ENCODE measurements around the gene CHSY3.

Gene CHSY3

GRCh38 chr5:130099008-130099407 is 194.7 kb downstream of the CHSY3 start:
- Histone ChIP-seq H4K20me1 (ENCODE audit: insufficient read depth) (no peaks in the 10 kb centered on the region), H3K4me1 (ENCODE audit: low read depth, poor library complexity, severe bottlenecking) (peaks cover 27% of the 10 kb centered on the region), H2AFZ (ENCODE audit: low read depth) (no peak overlapping the region), H3K27me3 (ENCODE audit: insufficient read depth, low read depth) (no peaks in the 10 kb centered on the region), H3K4me2 (no peak overlapping the region), H3K36me3 (ENCODE audit: insufficient read depth) (no peaks in the 10 kb centered on the region), H3K79me2 (ENCODE audit: insufficient read depth, low read depth) (no peaks in the 10 kb centered on the region), H3K27ac (no peak overlapping the region), H3K9ac (no peak overlapping the region), H3K4me3 (IDR thresholded peaks at IDR 0.05; ENCODE audit: insufficient read depth, low read depth, low read length) (no peak overlapping the region)
- TF ChIP-seq CTCF (conservative IDR thresholded peaks at IDR 0.05; ENCODE audit: low read depth, low read length): no peak

DNA sequence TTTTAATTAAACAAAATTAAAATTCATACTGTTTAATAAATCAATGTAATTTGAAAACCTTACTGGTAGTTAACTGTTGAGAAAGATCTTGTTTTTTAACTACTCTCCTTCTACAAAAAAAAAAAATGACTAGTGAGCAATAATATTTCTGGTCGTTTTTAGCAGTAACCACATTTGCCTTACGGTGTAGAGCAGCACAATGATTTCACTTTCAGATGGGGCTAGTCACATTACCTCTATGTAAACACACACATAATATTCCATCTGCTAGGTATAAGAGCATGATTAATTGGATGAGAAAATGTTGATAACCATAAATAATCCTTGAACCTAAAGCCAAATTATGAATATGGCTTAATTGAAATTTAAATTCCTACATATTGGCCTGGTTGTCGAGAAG is 198.1 kb downstream of the CHSY3 start:
- Histone ChIP-seq H4K20me1 (ENCODE audit: insufficient read depth) (no peaks in the 10 kb centered on the region), H3K27ac (peak overlapping the region; percentile 50), H3K79me2 (ENCODE audit: insufficient read depth, low read depth) (no peaks in the 10 kb centered on the region), H2AFZ (ENCODE audit: low read depth) (no peak overlapping the region), H3K36me3 (ENCODE audit: insufficient read depth) (no peaks in the 10 kb centered on the region), H3K4me2 (peak overlapping the region; percentile 97), H3K9ac (no peak overlapping the region; the same call in 1 of the 2 replicates), H3K4me1 (ENCODE audit: low read depth, poor library complexity, severe bottlenecking) (peaks cover 40% of the 10 kb centered on the region), H3K27me3 (ENCODE audit: insufficient read depth, low read depth) (no peaks in the 10 kb centered on the region), H3K4me3 (IDR thresholded peaks at IDR 0.05; ENCODE audit: insufficient read depth, low read depth, low read length) (no peak overlapping the region)
- TF ChIP-seq CTCF (conservative IDR thresholded peaks at IDR 0.05; ENCODE audit: low read depth, low read length): no peak

- H3K4me1 ChIP-seq (ENCODE audit: low read depth, poor library complexity, severe bottlenecking): peaks cover 40% of the 10 kb centered on the region
- H3K27ac ChIP-seq: peak overlapping the region; percentile 50
- no peaks in the 10 kb centered on the region for H3K36me3 ChIP-seq (ENCODE audit: insufficient read depth)
- no peak for TF ChIP-seq CTCF (conservative IDR thresholded peaks at IDR 0.05; ENCODE audit: low read depth, low read length)
- H3K4me3 ChIP-seq (IDR thresholded peaks at IDR 0.05; ENCODE audit: insufficient read depth, low read depth, low read length): no peak overlapping the region
- no peaks in the 10 kb centered on the region for H3K79me2 ChIP-seq (ENCODE audit: insufficient read depth, low read depth)
- H4K20me1 ChIP-seq (ENCODE audit: insufficient read depth): no peaks in the 10 kb centered on the region
- no peak overlapping the region; the same call in 1 of the 2 replicates for H3K9ac ChIP-seq
- H2AFZ ChIP-seq (ENCODE audit: low read depth): no peak overlapping the region
- H3K27me3 ChIP-seq (ENCODE audit: insufficient read depth, low read depth): no peaks in the 10 kb centered on the region
- peak overlapping the region; percentile 97 for H3K4me2 ChIP-seq
Measured at GRCh38 chr5:130102960-130103359, 198.7 kb downstream of the CHSY3 start.

DNA sequence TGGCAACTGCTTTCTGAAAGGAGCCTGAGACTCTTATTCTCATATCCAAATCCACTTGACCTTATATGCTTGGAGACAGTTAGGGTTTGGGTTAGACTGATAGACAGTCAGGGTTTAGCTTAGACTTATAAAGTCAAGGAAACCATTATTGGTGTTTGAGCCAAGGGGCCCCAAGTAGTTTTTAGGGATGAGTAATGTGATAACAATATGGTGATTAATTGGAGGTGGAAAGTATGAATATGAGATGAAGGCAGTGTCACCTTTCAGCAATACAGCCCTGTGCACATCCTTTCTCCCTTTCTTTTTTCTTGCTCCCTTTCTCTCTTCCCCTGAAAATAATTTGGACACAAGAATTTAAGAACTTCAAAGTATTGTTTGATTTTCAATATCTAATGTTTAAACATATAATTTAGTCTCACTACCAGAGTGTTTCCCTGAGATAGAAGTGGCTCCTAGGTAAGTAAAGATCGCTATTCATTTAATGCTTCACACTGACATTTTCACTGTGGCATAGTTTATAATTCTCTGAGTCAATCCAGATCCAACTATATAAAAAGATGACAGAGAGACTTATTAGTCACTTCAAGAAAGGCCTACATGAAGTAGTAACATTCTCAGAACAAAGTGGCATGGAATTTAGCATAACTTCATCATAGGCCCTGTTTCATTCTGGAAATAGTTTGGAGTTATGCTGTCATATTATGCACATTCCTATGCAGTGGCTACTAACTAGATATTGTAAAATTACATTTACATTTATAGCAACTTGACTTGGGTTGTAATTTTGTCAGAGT is 200.8 kb downstream of the CHSY3 start:
- Histone ChIP-seq H4K20me1 (ENCODE audit: insufficient read depth) (no peaks in the 10 kb centered on the region), H3K27me3 (ENCODE audit: insufficient read depth, low read depth) (no peaks in the 10 kb centered on the region), H2AFZ (ENCODE audit: low read depth) (no peak overlapping the region), H3K9ac (no peak overlapping the region), H3K4me1 (ENCODE audit: low read depth, poor library complexity, severe bottlenecking) (peaks cover 55% of the 10 kb centered on the region), H3K79me2 (ENCODE audit: insufficient read depth, low read depth) (no peaks in the 10 kb centered on the region), H3K36me3 (ENCODE audit: insufficient read depth) (no peaks in the 10 kb centered on the region), H3K27ac (no peak overlapping the region), H3K4me2 (no peak overlapping the region), H3K4me3 (IDR thresholded peaks at IDR 0.05; ENCODE audit: insufficient read depth, low read depth, low read length) (no peak overlapping the region)
- no peak for TF ChIP-seq CTCF (conservative IDR thresholded peaks at IDR 0.05; ENCODE audit: low read depth, low read length)

Data from KMS-11 (cell line).